ENCODE data around the gene TICRR. TPM values are rescaled to one million over a fixed set of nuclear protein-coding genes. Genes with fewer than 3 reads are reported as not detected.

TICRR gene
- total and polyA plus RNA-seq, 2 donors (not counting 1 experiment from before 2014, with no cell fraction given): 0.05 to 0.07 TPM

GRCh38 chr15:89665449-89666181, 90.3 kb downstream of the TICRR start:
- no peaks in the 10 kb centered on the region for H3K9me3 ChIP-seq (ENCODE audit: control extremely low read depth in 1 of 3, control insufficient read depth in 2 of 3, insufficient read depth in 1 of 3, low read length in 2 of 3)
- H4K20me1 ChIP-seq (ENCODE audit: control insufficient read depth, insufficient read depth, low read length, poor library complexity, severe bottlenecking): no peaks in the 10 kb centered on the region
- peak overlapping the region; percentile 46 for H3K4me2 ChIP-seq (replicated peaks; ENCODE audit: low read depth, low read length, poor library complexity, severe bottlenecking)
- H3K79me2 ChIP-seq (ENCODE audit: control insufficient read depth, insufficient read depth, low read length): no peaks in the 10 kb centered on the region
- peaks cover 0 to 24% (median 6%) of the 10 kb centered on the region in 4 experiments for H3K27me3 ChIP-seq (replicated peaks in 1 of 4; ENCODE audit: control extremely low read depth in 1 of 4, control insufficient read depth in 3 of 4, insufficient read depth in 4 of 4, low read length in 3 of 4)
- no peak overlapping the region for H3K9ac ChIP-seq (ENCODE audit: low read length)
- DNase-seq: no peak
- H3K27ac ChIP-seq (ENCODE audit: low read length in 2 of 2): no peak overlapping the region
- intact Hi-C loops (cut with micrococcal nuclease): no loop called here
- ChIA-PET POLR2A (no interaction called here), CTCF (no interaction called here)
- no peak overlapping the region for H3K27ac Mint-ChIP-seq
- ATAC-seq (ENCODE audit: low read depth): no peak
- H3K36me3 ChIP-seq (replicated peaks in 1 of 2; ENCODE audit: control extremely low read depth in 1 of 2, control insufficient read depth in 1 of 2, extremely low read depth in 1 of 2, insufficient read depth in 2 of 2, low read length in 1 of 2): no peaks in the 10 kb centered on the region
- peak overlapping the region in 1 of 5 experiments; percentile 12 for H3K4me3 ChIP-seq (ENCODE audit: control extremely low read depth in 1 of 5, extremely low read depth in 1 of 5, insufficient read depth in 1 of 5, low read depth in 2 of 5, low read length in 4 of 5)
- H3K4me3 Mint-ChIP-seq: no peak overlapping the region
- H2AFZ ChIP-seq (ENCODE audit: insufficient read depth, low read depth, low read length, poor library complexity, severe bottlenecking): no peak overlapping the region
- no peak for TF ChIP-seq CTCF (IDR thresholded peaks at IDR 0.05)
- H3K9me3 Mint-ChIP-seq (ENCODE audit: insufficient read depth): no peaks in the 10 kb centered on the region
- WGBS (ENCODE audit: insufficient coverage): 3% methylated on average over 72 of the region's 72 CpGs
- H3K4me1 Mint-ChIP-seq: peaks cover 7% of the 10 kb centered on the region
- peaks cover 32% of the 10 kb centered on the region for H3K27me3 Mint-ChIP-seq
- H3K4me1 ChIP-seq (ENCODE audit: control insufficient read depth in 2 of 2, insufficient read depth in 2 of 2, low read length in 2 of 2): peaks cover 0 to 7% of the 10 kb centered on the region in 2 donors

GRCh38 chr15:89666184-89666857, 91.1 kb downstream of the TICRR start:
- H3K9me3 ChIP-seq (ENCODE audit: control extremely low read depth in 1 of 3, control insufficient read depth in 2 of 3, insufficient read depth in 1 of 3, low read length in 2 of 3): no peaks in the 10 kb centered on the region
- H3K4me3 Mint-ChIP-seq: no peak overlapping the region
- no peak overlapping the region for H3K4me3 ChIP-seq (ENCODE audit: control extremely low read depth in 1 of 5, extremely low read depth in 1 of 5, insufficient read depth in 1 of 5, low read depth in 2 of 5, low read length in 4 of 5)
- H3K4me1 ChIP-seq (ENCODE audit: control insufficient read depth in 2 of 2, insufficient read depth in 2 of 2, low read length in 2 of 2): peaks cover 0 to 7% of the 10 kb centered on the region in 2 donors
- H3K36me3 ChIP-seq (replicated peaks in 1 of 2; ENCODE audit: control extremely low read depth in 1 of 2, control insufficient read depth in 1 of 2, extremely low read depth in 1 of 2, insufficient read depth in 2 of 2, low read length in 1 of 2): no peaks in the 10 kb centered on the region
- ChIA-PET POLR2A (no interaction called here), CTCF (no interaction called here)
- TF ChIP-seq EZH2 (IDR thresholded peaks at IDR 0.05; ENCODE audit: borderline replicate concordance, insufficient read depth, low read depth, low read length, poor library complexity, severe bottlenecking): no peak
- TF ChIP-seq CTCF (IDR thresholded peaks at IDR 0.05): no peak
- no peak for ATAC-seq (ENCODE audit: low read depth)
- 96% methylated on average over 5 of the region's 8 CpGs for WGBS (ENCODE audit: insufficient coverage)
- H3K27ac Mint-ChIP-seq: no peak overlapping the region
- H3K27me3 Mint-ChIP-seq: peaks cover 25% of the 10 kb centered on the region
- intact Hi-C loops (cut with micrococcal nuclease): no loop called here
- H3K4me2 ChIP-seq (replicated peaks; ENCODE audit: low read depth, low read length, poor library complexity, severe bottlenecking): peak overlapping the region; percentile 46
- H3K79me2 ChIP-seq (ENCODE audit: control insufficient read depth, insufficient read depth, low read length): no peaks in the 10 kb centered on the region
- no peaks in the 10 kb centered on the region for H4K20me1 ChIP-seq (ENCODE audit: control insufficient read depth, insufficient read depth, low read length, poor library complexity, severe bottlenecking)
- no peak overlapping the region for H3K9ac ChIP-seq (ENCODE audit: low read length)
- H3K4me1 Mint-ChIP-seq: peaks cover 7% of the 10 kb centered on the region
- H2AFZ ChIP-seq (ENCODE audit: insufficient read depth, low read depth, low read length, poor library complexity, severe bottlenecking): no peak overlapping the region
- no peak for DNase-seq
- no peak overlapping the region for H3K27ac ChIP-seq (ENCODE audit: low read length in 2 of 2)
- no peaks in the 10 kb centered on the region for H3K9me3 Mint-ChIP-seq (ENCODE audit: insufficient read depth)
- peaks cover 0 to 24% (median 6%) of the 10 kb centered on the region in 4 experiments for H3K27me3 ChIP-seq (replicated peaks in 1 of 4; ENCODE audit: control extremely low read depth in 1 of 4, control insufficient read depth in 3 of 4, insufficient read depth in 4 of 4, low read length in 3 of 4)
